ENCODE measurements around the gene LXN. TPM values are rescaled to one million over a fixed set of nuclear protein-coding genes. Genes with fewer than 3 reads are reported as not detected.

The LXN gene, protein sequence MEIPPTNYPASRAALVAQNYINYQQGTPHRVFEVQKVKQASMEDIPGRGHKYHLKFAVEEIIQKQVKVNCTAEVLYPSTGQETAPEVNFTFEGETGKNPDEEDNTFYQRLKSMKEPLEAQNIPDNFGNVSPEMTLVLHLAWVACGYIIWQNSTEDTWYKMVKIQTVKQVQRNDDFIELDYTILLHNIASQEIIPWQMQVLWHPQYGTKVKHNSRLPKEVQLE
- 49.1 TPM for total RNA-seq
- 27.1 TPM for polyA plus RNA-seq

GRCh38 chr3:158672215-158673176, at the start of gene LXN:
TSS of gene LXN (minus strand) at chr3:158672648. CDS start at chr3:158672478, 170 bp downstream.
- no peaks in the 10 kb centered on the region for H3K4me1 ChIP-seq (ENCODE audit: insufficient read depth)
- peak; percentile 66 for DNase-seq (ENCODE audit: extremely low spot score)
- WGBS = 10% methylated on average over 30 of the region's 30 CpGs
- H3K36me3 ChIP-seq (ENCODE audit: insufficient read depth) = peaks cover 2% of the 10 kb centered on the region
- H3K27ac ChIP-seq (ENCODE audit: low read depth) = peak within 1 kb of the TSS; percentile 83
- H3K4me3 ChIP-seq (ENCODE audit: low read depth, low read length) = peak within 1 kb of the TSS; percentile 49

GRCh38 chr3:158722108-158722507, 49.7 kb upstream of the LXN start:
- Histone ChIP-seq H3K27ac (ENCODE audit: low read depth) (peak overlapping the region; percentile 38), H3K36me3 (ENCODE audit: insufficient read depth) (no peaks in the 10 kb centered on the region), H3K4me3 (ENCODE audit: low read depth, low read length) (no peak overlapping the region), H3K4me1 (ENCODE audit: insufficient read depth) (no peaks in the 10 kb centered on the region)
- DNase-seq (ENCODE audit: extremely low spot score) = no peak
- WGBS = 97% methylated on average over 1 of the region's 1 CpG

GRCh38 chr3:158718490-158719170, 46.2 kb upstream of the LXN start:
- H3K4me3 ChIP-seq (ENCODE audit: low read depth, low read length) = no peak overlapping the region
- H3K4me1 ChIP-seq (ENCODE audit: insufficient read depth) = no peaks in the 10 kb centered on the region
- WGBS = 60% methylated on average over 5 of the region's 5 CpGs
- no peak for DNase-seq (ENCODE audit: extremely low spot score)
- no peaks in the 10 kb centered on the region for H3K36me3 ChIP-seq (ENCODE audit: insufficient read depth)
- H3K27ac ChIP-seq (ENCODE audit: low read depth) = no peak overlapping the region

GRCh38 chr3:158717576-158717975, 45.1 kb upstream of the LXN start:
- Histone ChIP-seq H3K36me3 (ENCODE audit: insufficient read depth) (no peaks in the 10 kb centered on the region), H3K4me1 (ENCODE audit: insufficient read depth) (no peaks in the 10 kb centered on the region), H3K27ac (ENCODE audit: low read depth) (peak overlapping the region; percentile 40), H3K4me3 (ENCODE audit: low read depth, low read length) (no peak overlapping the region)
- 73% methylated on average over 2 of the region's 2 CpGs for WGBS
- DNase-seq (ENCODE audit: extremely low spot score) = no peak

DNA sequence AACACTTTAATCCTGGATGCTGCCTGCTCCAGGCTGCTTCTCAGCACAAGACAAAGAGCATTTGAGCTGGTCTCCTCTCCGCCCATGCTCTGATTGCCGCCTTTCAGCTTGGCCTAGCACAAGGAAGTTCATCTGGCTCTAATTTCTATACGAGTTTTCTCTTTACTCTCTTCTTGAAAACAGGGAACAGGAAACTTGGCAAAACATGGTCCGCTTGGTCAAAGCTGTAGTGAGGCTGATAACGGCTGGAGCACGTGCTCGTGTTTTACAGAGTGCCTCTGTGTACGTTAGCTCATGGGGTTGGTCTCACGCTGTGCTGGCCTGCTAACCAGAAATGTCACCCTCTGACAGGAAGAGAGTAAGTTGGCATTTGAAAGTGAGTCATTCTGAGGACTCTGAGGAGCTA, 40.6 kb upstream of the LXN start:
- Histone ChIP-seq H3K36me3 (ENCODE audit: insufficient read depth) (peaks cover 2% of the 10 kb centered on the region), H3K27ac (ENCODE audit: low read depth) (no peak overlapping the region), H3K4me3 (ENCODE audit: low read depth, low read length) (no peak overlapping the region), H3K4me1 (ENCODE audit: insufficient read depth) (no peaks in the 10 kb centered on the region)
- 44% methylated on average over 9 of the region's 9 CpGs for WGBS
- no peak for DNase-seq (ENCODE audit: extremely low spot score)

- WGBS = 85% methylated on average over 1 of the region's 1 CpG
- H3K4me3 ChIP-seq (ENCODE audit: low read depth, low read length) = no peak overlapping the region
- H3K4me1 ChIP-seq (ENCODE audit: insufficient read depth) = no peaks in the 10 kb centered on the region
- H3K36me3 ChIP-seq (ENCODE audit: insufficient read depth) = peaks cover 2% of the 10 kb centered on the region
- no peak overlapping the region for H3K27ac ChIP-seq (ENCODE audit: low read depth)
- no peak for DNase-seq (ENCODE audit: extremely low spot score)
These were observed 40.0 kb upstream of the LXN start for GRCh38 chr3:158712443-158712842.

GRCh38 chr3:158711886-158712285, 39.4 kb upstream of the LXN start:
- WGBS = 35% methylated on average over 1 of the region's 1 CpG
- Histone ChIP-seq H3K27ac (ENCODE audit: low read depth) (no peak overlapping the region), H3K36me3 (ENCODE audit: insufficient read depth) (peaks cover 2% of the 10 kb centered on the region), H3K4me3 (ENCODE audit: low read depth, low read length) (no peak overlapping the region), H3K4me1 (ENCODE audit: insufficient read depth) (no peaks in the 10 kb centered on the region)
- DNase-seq (ENCODE audit: extremely low spot score) = no peak

DNA sequence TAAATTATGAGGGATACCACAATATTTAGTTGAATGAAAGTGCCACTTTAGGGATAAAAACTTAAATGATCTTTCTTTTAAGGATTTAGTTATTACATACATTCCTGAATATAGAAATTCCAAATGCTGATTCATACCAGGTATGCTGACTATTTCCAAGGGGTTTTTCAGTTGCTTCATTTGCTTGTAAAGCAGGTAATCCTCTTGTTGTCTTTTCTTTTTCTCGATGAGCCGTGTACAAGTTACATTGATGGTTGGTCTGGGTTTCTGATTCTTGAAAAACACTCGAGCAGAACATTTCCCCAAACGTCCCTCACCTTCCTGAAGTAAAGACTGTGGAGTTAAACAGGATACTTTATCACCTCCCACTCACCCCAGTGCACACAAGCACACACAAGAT, 38.2 kb upstream of the LXN start:
- no peaks in the 10 kb centered on the region for H3K4me1 ChIP-seq (ENCODE audit: insufficient read depth)
- H3K36me3 ChIP-seq (ENCODE audit: insufficient read depth) = peaks cover 2% of the 10 kb centered on the region
- DNase-seq (ENCODE audit: extremely low spot score) = no peak
- WGBS = 86% methylated on average over 4 of the region's 4 CpGs
- no peak overlapping the region for H3K4me3 ChIP-seq (ENCODE audit: low read depth, low read length)
- H3K27ac ChIP-seq (ENCODE audit: low read depth) = no peak overlapping the region

DNA sequence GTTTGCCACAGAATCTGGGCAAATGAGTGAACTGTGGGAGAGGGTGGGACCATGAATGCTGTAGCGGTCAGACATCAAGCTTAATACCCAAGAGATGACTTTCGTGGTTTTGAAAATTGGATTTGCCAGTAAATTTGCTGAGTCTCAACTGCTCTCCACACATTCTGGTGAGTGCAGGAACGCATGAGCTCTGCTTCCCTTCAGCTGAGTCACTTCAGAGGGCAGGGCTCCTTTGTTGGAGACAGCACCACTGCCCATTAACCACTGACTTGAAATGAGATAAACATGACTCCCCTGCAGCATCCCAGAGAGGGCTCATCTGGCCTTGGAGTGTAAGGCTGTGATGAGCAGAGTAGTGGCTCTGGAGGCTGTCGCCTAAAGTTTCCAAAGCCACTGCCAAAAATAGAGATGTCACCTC, 37.2 kb upstream of the LXN start:
- H3K36me3 ChIP-seq (ENCODE audit: insufficient read depth) = peaks cover 2% of the 10 kb centered on the region
- 73% methylated on average over 4 of the region's 4 CpGs for WGBS
- no peaks in the 10 kb centered on the region for H3K4me1 ChIP-seq (ENCODE audit: insufficient read depth)
- no peak for DNase-seq (ENCODE audit: extremely low spot score)
- no peak overlapping the region for H3K27ac ChIP-seq (ENCODE audit: low read depth)
- H3K4me3 ChIP-seq (ENCODE audit: low read depth, low read length) = no peak overlapping the region

GRCh38 chr3:158703566-158703965, 31.1 kb upstream of the LXN start:
- no peak overlapping the region for H3K27ac ChIP-seq (ENCODE audit: low read depth)
- H3K36me3 ChIP-seq (ENCODE audit: insufficient read depth) = peaks cover 2% of the 10 kb centered on the region
- DNase-seq (ENCODE audit: extremely low spot score) = no peak
- no peak overlapping the region for H3K4me3 ChIP-seq (ENCODE audit: low read depth, low read length)
- H3K4me1 ChIP-seq (ENCODE audit: insufficient read depth) = no peaks in the 10 kb centered on the region
- 72% methylated on average over 1 of the region's 1 CpG for WGBS

DNA sequence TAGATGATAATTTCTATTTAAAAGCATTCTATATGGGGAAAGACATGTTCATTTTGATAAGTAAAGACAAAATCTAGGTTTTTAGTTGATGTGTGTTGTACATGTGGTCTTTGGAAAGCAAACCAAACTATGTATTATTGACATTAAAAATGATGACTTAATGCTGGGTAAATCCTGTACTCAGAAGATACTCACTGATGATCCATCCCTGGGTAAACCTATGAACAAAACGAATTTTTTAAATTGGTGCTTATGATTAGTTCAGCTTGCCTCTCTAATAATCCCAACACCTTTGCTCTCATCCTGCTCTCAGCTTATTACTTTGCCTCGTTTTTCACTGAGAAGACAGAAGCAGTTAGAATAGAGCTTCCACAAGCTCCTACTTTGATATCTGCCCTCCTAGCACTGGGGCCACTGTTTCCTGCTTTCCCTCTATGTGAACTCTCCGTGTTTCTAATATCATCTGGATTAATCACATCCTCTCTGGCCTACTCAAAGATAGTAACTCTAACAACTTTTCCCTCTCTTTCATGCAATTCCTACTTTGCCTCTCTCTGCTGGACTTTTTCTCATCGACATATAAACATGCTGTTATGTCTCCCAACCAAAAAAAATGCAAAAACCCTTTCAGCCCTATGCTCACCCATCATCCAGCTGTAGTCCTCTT, 30.5 kb upstream of the LXN start:
- no peaks in the 10 kb centered on the region for H3K4me1 ChIP-seq (ENCODE audit: insufficient read depth)
- no peaks in the 10 kb centered on the region for H3K36me3 ChIP-seq (ENCODE audit: insufficient read depth)
- DNase-seq (ENCODE audit: extremely low spot score) = no peak
- no peak overlapping the region for H3K27ac ChIP-seq (ENCODE audit: low read depth)
- 73% methylated on average over 4 of the region's 4 CpGs for WGBS
- H3K4me3 ChIP-seq (ENCODE audit: low read depth, low read length) = no peak overlapping the region

DNA sequence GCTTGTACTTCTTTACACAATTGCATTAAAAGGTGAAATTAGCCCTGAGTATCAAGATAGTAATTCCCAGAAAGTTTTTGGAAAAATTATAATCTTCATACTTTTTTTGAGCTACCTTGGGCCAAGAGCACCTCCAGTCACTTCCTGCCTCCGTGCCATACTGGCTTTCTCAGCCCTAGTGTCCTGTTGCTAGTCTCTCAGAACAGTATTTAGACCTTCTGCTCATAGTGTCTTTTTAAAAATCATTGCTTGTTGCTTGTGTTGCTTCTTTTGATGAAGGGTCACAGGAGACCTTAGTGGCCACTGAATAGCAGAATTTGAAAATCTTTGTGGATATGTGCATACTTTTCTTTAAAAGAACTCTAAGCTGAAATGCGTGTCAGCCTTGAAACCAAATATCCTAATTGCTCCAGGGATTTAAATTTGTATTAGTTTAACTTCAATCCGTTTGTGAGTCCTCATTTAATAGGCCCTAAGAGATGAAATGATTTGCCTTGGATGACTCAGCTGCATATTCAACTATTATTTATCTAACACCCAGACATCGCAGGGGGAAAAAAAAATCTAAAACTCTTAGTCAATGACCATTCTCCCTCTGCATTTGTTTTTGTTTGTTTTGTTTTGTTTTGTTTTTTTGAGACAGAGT, 29.1 kb upstream of the LXN start:
- Histone ChIP-seq H3K4me1 (ENCODE audit: insufficient read depth) (no peaks in the 10 kb centered on the region), H3K36me3 (ENCODE audit: insufficient read depth) (no peaks in the 10 kb centered on the region), H3K27ac (ENCODE audit: low read depth) (no peak overlapping the region), H3K4me3 (ENCODE audit: low read depth, low read length) (no peak overlapping the region)
- WGBS = 68% methylated on average over 4 of the region's 4 CpGs
- no peak for DNase-seq (ENCODE audit: extremely low spot score)

DNA sequence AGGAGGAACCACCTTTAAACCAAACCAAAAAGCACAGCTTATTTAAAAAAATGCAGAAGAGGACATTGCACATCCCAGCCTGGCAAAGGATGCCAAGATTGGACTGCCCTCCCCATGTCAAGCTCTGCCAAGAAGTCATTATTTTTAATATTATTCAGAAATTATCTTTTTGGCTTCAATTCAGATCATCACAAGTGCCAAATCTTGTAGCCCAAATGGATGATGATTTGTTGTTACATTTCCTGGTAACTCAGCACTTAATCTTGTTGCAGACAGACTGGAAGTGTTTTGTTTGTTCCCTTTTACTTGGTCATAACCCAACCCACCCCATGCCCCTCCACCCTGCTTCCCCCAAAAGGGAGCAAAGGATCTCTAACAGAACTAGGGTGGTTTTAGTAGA, 28.1 kb upstream of the LXN start:
- no peaks in the 10 kb centered on the region for H3K4me1 ChIP-seq (ENCODE audit: insufficient read depth)
- no peak overlapping the region for H3K4me3 ChIP-seq (ENCODE audit: low read depth, low read length)
- no peaks in the 10 kb centered on the region for H3K36me3 ChIP-seq (ENCODE audit: insufficient read depth)
- H3K27ac ChIP-seq (ENCODE audit: low read depth) = no peak overlapping the region
- no peak for DNase-seq (ENCODE audit: extremely low spot score)
